GM12891 (cell line): Measurements from ENCODE around the gene ARMC8.
A peak's percentile ranks its signal among the peaks of the same experiment; 100 is the strongest.

ENCODE experiments used
- DNase-seq: peaks from one replicate; pipeline ENCODE4 v3.0.0; 2011; ENCODE audit warnings: low spot score; ENCODE audit not compliant: insufficient read length
- FAIRE-seq: peaks from 2 replicates; lab custom pipeline; 2011; peaks lifted over from hg19 to GRCh38; lab: Jason Lieb, UNC
- PAX5 ChIP-seq: IDR thresholded peaks from 2 replicates; pipeline ENCODE4 v1.6.1; 2011; ENCODE audit warnings: low read length, moderate library complexity, mild to moderate bottlenecking; ENCODE audit not compliant: insufficient read depth, severe bottlenecking
- POLR2A ChIP-seq: IDR thresholded peaks from 2 replicates; pipeline ENCODE4 v1.6.1; 2011; ENCODE audit warnings: low read depth, low read length, control low read depth
- POLR2AphosphoS5 ChIP-seq: IDR thresholded peaks from 2 replicates; pipeline ENCODE4 v1.6.1; 2011; ENCODE audit warnings: low read depth, low read length, control low read depth
- POU2F2 ChIP-seq: IDR thresholded peaks from 2 replicates; pipeline ENCODE4 v1.6.1; 2011; ENCODE audit warnings: low read depth, mild to moderate bottlenecking, control low read depth, low read length, moderate library complexity
- SPI1 ChIP-seq: IDR thresholded peaks from 2 replicates; pipeline ENCODE4 v1.6.1; 2011; ENCODE audit warnings: low read depth, low read length, control low read depth
- TAF1 ChIP-seq: IDR thresholded peaks from 2 replicates; pipeline ENCODE4 v1.6.1; 2011; ENCODE audit warnings: low read depth, low read length, control low read depth

The ARMC8 gene

DNA sequence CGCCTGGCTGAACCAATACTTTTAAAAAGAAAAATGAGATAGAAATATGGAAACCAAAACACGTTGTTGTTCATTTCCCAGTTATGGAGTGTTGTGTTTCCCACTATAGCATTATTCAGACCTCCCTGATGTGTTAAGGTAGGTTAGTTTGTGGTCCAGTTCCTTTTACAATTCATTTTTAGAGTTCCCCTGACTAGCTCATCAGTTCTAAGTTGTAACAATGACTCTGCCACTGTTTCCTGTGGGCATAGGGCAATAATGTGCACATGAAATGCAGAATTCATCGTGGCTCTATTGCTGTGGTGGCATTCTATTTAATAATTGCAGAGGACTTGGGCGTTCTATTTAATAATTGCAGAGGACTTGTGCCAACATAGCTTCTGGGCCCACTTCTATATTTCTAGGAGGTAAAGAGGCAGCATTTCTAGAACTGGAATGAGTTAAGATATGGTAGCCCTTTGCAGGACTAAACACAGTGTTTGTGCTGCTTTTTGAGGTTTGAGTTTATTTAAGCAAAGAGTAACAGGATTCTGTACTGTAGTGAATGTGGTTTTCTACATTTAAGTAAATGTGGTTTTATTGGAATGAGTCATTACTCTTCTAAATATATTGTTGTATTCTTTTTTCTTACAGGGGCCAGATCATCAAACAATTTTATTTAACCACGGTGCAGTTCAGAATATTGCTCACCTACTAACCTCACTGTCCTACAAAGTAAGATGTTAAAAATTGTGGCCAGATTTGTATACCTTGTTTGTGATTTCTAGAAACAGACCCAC lies 47.5 kb downstream of the ARMC8 start:
- no peak for TF ChIP-seq TAF1
- no peak for TF ChIP-seq POLR2AphosphoS5
- no peak for TF ChIP-seq PAX5
- no peak for TF ChIP-seq POLR2A
- TF ChIP-seq POU2F2: no peak
- FAIRE-seq (peak; percentile 35), DNase-seq (no peak)

DNA sequence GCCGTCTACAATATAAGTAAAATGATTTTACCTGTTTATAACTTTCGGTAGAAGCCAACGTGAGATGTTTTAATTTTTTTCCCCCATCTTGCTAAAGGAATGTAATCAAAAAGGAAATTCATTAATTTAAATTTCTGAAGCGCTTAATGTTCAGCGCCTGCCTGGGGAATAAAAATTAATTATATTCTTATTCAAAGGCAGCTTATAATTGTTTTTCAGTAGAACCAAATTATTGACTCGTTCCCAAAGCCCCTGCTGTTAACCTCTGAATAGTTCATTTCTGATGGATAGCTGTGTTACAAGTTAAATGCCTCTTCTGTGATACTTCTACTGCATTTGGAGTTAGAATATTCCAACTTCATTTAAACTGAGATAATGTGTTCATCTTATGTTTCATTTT lies 51.6 kb downstream of the ARMC8 start:
- no peak for DNase-seq

DNA sequence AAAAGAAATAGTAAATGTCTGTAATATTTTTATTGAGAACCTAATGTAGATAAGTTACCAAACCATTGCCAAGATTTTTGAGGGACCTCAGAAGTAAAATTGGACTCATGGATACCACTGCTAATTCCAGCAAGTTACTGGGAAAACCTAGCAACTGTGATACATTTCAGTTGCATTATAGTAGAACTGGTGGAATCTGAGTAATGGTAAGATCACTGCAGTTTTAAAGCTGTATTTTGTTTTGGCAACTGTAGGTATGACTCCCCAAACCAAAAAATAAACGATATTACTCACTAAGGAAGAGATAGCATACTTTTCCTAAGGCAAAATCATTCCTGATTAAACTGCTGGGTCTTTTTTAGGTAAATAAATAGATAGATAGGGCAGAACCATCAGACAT lies 54.0 kb downstream of the ARMC8 start:
- no peak for FAIRE-seq

More for the DNA sequence above, 51.6 kb downstream of the ARMC8 start:
- no peak for TF ChIP-seq SPI1
- TF ChIP-seq POU2F2: no peak
- TF ChIP-seq TAF1: no peak
- no peak for TF ChIP-seq POLR2AphosphoS5
- no peak for TF ChIP-seq PAX5
- no peak for TF ChIP-seq POLR2A
- no peak for FAIRE-seq

DNA sequence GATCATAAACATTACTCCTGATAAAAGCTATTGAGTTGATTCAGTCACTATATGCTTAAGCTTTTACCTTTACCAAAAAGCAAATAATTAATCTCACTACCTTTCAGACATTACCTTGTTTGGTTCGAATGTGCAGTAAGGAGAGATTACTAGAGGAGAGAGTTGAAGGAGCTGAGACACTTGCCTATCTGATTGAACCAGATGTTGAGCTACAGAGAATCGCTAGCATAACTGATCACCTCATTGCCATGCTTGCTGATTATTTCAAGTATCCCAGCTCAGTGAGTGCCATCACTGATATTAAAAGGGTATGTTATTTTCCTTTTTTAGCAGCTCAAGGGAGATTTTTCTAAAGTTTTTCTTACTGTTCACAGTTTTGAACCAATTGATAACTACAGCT lies 54.6 kb downstream of the ARMC8 start:
- FAIRE-seq: peak; percentile 43
- TF ChIP-seq SPI1 (no peak), POLR2AphosphoS5 (no peak), POLR2A (no peak)
- DNase-seq: no peak

More for the DNA sequence above, 54.0 kb downstream of the ARMC8 start:
- TF ChIP-seq POLR2A: no peak
- TF ChIP-seq POU2F2: no peak
- no peak for TF ChIP-seq PAX5
- TF ChIP-seq POLR2AphosphoS5: no peak
- TF ChIP-seq SPI1: no peak
- no peak for TF ChIP-seq TAF1
- no peak for DNase-seq

DNA sequence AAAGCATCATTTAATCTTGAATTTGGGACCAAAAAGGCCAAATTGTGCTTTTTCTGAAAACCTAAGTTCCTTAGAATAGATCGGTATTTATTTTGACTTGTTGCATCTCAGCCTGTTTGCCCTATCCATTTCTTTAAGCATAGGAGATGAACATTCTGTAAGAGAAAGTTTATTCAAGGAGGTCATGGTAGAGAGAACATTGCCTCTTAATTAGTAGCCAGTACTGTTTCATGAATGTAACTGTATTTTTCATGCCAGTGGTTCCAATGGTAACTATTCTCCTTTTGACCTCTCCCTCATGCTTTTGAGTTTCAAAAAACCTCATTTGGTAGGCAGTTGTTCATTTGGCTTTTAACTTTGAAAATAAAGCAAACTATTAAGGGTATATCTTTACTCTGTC lies 55.4 kb downstream of the ARMC8 start:
- TF ChIP-seq TAF1 (no peak), POU2F2 (no peak), POLR2A (no peak), SPI1 (no peak), POLR2AphosphoS5 (no peak), PAX5 (no peak)
- DNase-seq (no peak), FAIRE-seq (no peak)

DNA sequence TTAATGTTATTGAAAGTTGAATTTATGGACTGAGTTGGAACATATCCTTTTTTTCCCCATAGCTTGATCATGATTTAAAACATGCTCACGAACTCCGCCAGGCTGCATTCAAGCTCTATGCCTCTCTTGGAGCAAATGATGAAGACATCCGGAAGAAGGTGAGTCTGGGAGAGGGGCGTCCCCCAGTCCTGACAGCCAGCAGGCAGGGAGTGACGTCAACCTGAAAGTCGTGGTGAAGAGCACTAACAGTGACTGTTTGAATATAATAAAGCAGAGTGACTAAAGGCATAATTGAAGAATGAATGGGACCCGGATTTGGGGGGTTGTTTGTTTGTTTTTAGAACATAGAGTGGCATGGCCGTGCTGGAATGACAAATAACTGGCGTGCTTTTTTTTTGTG lies 57.9 kb downstream of the ARMC8 start:
- TF ChIP-seq POLR2AphosphoS5 (no peak), POU2F2 (no peak), SPI1 (no peak), POLR2A (no peak), TAF1 (no peak), PAX5 (no peak)
- FAIRE-seq: no peak
- no peak for DNase-seq

DNA sequence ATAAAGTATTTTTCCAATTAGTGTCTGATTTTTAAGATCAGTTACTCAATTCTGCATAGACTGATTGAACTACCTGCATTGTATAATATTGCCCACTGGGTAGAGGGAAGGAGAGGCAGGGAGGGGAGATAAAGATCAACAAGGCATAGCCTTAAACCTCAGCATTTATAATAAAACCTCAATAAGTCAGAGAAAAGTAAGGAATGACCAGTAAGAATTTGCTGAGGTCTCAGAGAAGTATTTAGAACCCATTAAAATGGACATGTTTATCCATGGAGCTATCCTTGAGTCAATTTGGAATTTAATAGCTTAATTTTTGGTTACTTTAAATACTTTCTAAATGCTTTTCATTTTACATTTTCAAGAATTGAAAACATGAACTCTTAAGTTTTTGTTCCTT lies 62.5 kb downstream of the ARMC8 start:
- no peak for FAIRE-seq
- TF ChIP-seq POU2F2: no peak
- no peak for TF ChIP-seq POLR2A
- no peak for TF ChIP-seq TAF1
- TF ChIP-seq SPI1: no peak
- TF ChIP-seq PAX5: no peak
- no peak for TF ChIP-seq POLR2AphosphoS5
- no peak for DNase-seq

DNA sequence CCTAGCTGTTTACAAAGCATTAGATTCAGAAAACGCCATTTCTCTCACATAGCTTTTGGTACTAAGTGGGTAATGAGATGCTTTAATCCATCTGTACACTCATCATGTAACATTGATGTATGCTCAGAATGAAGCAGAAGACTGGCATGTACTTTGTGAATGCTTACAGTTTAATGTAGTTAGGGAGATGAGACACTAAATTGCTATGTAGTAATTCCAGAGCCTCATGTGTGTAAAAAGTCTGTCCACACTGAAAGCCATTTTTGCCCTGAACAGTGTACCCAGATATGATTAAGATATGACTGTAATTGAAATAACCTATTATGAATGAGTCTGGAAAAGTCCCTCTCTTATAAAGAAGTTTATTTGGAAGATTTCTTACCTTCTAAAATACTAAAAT lies 66.5 kb downstream of the ARMC8 start:
- DNase-seq (no peak), FAIRE-seq (no peak)
- TF ChIP-seq POU2F2 (no peak), POLR2AphosphoS5 (no peak), PAX5 (no peak), TAF1 (no peak), SPI1 (no peak), POLR2A (no peak)

DNA sequence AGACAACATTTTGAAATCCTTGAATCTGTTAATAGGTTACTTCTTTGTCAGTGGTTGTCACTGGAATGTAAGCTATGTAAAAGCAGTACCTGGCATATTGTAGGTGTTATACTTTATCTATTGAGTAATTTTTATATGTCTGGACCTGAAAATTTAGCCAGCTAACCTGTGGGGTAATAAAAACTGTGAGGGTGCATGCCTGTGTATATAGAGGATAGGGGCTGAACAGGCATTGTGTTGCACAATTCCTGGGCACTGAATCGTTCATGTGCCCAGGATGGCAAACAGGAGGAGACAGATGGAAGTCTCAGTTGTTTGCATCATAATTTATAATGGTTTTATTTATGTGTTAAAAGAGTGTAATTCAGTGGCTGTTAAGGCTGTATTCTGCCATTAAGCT lies 67.1 kb downstream of the ARMC8 start:
- TF ChIP-seq SPI1 (no peak), POLR2AphosphoS5 (no peak), TAF1 (no peak), POLR2A (no peak), POU2F2 (no peak), PAX5 (no peak)
- no peak for FAIRE-seq
- DNase-seq: no peak

DNA sequence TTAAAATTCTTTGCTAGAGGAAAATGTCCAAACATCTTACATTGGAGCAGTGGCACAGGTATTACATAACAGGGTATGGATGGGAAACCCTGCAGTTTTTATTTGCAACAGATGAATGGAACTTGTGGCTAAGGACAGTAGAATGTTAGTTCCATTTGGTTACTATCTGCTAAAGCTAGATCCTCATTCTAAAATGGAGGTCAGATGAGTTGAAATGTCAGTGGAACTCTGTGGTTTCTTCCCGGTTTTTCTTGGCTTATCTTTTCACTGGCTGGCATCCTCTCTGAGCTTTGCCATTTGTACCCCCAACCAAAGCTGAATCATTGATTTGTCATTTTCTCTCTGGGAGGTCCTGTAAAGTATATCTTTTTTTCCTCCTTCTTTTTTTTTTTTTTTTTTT lies 68.9 kb downstream of the ARMC8 start:
- no peak for DNase-seq
- no peak for FAIRE-seq
- TF ChIP-seq PAX5 (no peak), POLR2A (no peak), TAF1 (no peak), SPI1 (no peak), POU2F2 (no peak), POLR2AphosphoS5 (no peak)
